IPS-11a (cell line): ENCODE data around the gene DDAH1.
"Not testable (repeated sequence)": the region's sequence is repeated elsewhere in the genome, so short reads cannot be mapped to it uniquely, and the experiment has no call there.

Experiments used
- H3K4me3 ChIP-seq: one replicate; pipeline ENCODE4 v1.5.1; 2013; ENCODE audit warnings: low read depth, low read length, control low read depth

DDAH1 gene

DNA sequence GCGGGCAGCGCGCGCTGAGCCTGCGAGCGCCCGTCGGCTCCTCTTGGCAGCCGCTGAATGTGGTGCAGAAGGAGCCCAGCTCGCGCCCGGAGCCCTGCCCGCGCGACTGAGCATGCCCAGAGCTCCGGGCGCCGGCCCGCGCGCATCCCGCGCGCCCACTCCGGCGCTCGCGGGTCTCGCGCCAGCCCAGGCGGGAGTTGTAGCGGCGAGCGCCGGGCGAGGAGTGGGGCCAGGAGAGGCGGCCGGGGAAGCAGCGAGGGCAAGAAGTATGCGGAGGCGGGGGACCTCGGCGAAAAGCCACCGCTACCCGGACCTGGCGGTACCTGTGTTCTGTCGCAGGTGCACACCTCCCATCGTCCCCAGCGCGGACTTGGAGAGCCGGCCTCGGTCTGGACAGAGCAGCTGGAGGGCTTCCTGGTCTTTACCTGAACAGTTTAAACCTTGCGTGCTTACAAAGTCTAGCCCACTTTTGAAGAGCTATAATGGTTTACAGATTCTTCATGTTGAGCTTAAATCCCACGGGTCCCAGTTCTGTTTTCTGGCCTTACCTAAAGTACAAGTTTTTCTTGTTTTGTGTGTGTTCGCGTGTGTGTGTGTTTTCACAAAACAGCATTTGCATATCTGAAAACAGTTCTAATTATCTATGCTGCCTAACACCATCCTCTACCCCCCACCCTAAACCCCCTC is at the start of gene DDAH1:
TSS of gene DDAH1 (minus strand) at position 61 of the 687 bp plus-strand sequence. CDS start 114 bp downstream, outside the sequence.
- H3K4me3 ChIP-seq: peak within 1 kb of the TSS; percentile 77

DNA sequence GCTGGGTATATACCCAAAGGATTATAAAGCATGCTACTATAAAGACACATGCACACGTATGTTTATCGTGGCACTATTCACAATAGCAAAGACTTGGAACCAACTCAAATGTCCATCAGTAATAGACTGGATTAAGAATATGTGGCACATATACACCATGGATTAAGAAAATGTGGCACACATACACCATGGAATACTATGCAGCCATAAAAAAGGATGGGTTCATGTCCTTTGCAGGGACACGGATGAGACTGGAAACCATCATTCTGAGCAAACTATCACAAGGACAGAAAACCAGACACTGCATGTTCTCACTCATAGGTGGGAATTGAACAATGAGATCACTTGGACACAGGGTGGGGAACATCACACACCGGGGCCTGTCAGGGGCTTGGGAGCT is 49.0 kb upstream of the DDAH1 start:
- H3K4me3 ChIP-seq: not testable (repeated sequence)

DNA sequence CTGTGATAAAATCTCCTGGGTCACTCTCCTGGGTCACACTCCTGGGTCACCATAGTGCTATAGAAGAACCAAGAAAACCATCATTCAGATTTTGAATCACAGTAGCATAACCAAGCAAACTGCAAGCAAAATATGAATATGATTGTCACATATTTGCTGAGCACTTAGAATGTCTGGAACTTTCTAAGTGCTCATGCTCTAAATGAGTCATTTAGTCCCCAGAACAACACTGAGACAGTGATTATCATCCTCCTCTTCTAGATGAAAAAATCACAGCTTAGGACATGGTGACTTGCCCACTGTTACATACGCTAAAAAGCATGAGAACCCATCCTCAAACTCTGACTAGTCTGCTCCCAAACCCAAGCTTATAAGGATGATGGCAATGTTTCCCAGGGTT is 39.5 kb upstream of the DDAH1 start:
- H3K4me3 ChIP-seq: no peak overlapping the region

DNA sequence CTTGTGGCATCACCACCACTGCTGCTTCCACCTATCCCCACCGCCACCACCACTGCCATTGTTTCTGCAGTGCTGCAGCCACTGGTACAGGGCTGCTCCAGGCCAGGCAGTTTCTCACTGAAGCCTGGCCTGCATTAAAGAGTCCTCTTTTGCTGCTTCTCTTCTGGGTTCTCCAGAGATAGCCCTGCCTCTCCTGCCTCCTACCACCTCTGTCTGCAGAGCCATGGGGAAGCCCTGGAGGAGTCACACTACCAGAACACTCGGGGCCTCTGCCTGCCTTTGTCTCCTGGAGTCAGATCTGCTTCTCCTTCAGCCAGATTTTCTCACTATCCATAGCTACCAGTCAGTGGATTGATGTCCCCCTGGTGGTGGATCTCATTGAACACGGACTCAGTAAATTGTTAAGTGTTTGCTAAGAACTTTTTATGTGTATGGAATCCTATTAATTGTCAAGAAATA is 37.7 kb upstream of the DDAH1 start:
- no peak overlapping the region for H3K4me3 ChIP-seq

DNA sequence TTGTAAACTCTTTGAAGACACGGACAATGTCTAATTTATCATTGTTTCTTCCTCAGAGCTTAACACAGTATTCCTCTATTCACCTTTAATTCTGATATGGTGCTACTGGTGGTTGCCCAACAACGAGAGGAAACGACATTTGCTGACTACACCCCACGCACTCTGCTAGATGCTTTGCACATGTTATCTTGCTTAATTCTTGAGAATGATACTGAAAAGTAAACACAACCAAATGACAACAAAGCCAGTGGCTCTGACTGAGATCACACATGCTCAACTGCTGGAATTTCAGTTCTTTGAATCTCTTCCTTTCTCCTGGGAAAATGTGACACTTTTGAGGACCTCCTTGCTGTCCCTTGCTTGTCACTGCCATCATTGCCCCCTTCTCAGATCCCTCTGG is 37.2 kb upstream of the DDAH1 start:
- H3K4me3 ChIP-seq: no peak overlapping the region

DNA sequence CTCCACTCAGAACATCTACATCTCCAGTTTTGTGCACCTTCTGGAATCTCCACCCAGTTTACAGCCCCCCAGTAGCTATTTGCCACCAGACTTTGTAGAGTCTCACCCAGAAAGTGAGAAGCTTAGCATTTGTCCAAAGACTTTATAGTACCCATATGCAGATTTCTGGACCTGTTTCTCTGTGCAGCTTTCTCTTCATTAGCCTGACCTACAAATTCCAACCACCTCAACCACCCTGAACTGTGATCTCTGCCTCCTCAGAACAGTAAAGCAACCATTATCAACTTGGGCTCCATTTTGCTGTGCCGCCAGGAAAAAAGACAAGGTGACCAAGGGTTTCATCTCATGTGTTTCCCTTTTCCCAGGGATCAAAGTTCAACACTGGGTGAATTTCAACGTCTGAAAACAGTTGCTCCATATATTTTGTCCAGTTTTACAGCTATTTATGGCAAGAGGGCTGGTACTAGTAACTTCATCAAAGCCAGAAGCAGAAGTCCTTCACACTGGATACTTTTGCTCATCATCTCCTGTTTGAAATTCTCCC is 36.5 kb upstream of the DDAH1 start:
- H3K4me3 ChIP-seq: no peak overlapping the region

DNA sequence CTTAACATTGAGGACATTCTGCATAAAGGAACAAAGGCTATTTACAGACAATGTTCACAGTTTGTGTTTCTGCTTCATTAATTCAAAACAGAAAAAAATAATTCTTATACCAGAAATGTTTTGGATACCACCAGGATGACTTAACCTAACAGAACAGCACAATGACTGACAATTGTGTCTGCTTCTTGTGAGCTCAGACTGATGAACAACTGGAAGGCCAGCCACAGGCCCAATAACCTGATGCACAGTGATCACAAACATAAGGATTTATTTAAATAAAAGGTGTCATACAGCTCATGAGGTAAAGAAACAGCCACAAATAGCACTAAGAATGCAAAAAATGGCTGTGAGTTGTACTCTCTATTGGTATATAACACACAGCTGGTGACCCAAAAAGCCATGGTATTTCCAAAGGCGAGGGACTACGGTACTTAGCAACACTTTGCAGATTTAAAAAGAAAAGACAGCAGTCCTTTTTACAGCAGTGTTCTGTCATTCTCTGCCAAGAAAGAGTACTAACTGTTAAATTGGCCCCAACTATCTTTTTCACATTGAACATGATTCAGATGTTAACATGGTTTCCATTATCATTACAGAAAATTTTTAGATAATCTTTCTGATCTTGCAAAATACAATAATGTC is 32.1 kb upstream of the DDAH1 start:
- H3K4me3 ChIP-seq: no peak overlapping the region

DNA sequence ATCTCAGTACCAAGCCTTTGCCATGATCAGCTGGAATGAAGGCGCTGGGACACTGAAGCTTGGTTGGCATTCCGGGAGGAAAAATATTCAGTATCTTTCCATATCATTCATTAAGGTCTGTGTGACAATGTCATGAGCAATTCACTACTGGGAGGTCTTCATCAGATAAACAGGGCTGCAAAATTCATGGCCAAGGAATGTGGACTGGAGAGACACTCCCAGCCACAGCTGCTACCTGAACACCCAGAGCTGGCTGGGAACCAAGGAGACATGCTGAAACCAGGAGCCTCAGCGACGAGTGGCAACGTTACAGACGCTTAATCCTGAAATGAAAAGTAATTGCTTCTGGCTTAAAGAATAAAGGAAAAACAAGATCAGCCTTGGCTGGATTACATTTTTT is 30.6 kb upstream of the DDAH1 start:
- no peak overlapping the region for H3K4me3 ChIP-seq

DNA sequence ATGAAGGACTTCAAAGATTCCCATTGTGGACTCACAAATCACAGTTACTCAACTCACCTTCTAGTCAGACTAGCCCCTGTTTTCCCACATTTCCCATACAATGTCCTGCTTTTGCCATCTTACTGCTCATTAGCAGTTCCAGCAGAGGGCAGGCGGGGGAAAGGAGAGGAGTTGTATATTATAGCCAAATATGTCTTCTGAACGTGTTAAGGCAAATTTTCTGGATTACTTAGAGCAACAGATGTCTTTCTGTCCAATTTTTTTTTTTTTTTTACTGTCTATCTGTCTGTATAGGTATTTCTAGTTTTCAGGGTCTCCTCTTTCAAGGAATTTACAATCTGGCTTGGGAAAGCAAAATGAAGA is 29.9 kb upstream of the DDAH1 start:
- no peak overlapping the region for H3K4me3 ChIP-seq

DNA sequence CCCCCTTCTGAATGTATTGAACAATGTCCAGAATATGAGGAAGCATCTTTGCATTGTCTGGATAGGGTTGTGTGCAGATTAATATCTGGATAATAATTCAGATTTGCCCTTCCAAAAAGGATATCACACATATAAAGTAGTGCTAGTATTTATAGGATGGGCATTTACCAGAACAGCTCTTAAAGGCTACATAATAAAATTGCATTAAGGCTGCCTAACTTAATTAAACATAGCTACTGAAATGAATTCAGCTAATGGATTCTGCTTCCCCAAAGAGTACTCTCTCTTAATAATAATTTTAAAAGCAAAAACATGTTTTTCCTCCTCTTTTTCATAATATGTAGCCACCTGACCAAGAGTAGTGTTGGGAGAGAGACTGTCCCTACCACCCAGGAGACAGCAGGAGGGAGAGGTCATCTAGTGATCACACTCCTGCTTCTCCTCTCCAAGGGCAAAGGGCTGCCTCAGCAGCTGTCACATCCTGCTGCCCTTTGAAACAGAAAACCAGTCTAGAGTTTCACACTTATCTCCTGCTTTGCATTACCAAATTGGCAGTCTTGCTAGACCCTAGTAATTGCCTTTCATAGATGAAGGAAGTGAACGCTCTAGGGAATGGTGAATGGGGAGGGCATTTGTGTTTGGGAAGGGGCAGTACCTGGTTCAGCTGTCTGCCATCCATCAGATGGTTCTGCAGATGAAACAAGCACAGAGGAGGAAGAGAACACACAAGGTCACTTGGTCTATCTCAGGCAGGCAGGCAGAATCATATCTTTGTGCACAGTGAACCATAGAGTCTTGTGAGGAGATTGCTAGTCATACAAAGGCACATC is 29.3 kb upstream of the DDAH1 start:
- no peak overlapping the region for H3K4me3 ChIP-seq

DNA sequence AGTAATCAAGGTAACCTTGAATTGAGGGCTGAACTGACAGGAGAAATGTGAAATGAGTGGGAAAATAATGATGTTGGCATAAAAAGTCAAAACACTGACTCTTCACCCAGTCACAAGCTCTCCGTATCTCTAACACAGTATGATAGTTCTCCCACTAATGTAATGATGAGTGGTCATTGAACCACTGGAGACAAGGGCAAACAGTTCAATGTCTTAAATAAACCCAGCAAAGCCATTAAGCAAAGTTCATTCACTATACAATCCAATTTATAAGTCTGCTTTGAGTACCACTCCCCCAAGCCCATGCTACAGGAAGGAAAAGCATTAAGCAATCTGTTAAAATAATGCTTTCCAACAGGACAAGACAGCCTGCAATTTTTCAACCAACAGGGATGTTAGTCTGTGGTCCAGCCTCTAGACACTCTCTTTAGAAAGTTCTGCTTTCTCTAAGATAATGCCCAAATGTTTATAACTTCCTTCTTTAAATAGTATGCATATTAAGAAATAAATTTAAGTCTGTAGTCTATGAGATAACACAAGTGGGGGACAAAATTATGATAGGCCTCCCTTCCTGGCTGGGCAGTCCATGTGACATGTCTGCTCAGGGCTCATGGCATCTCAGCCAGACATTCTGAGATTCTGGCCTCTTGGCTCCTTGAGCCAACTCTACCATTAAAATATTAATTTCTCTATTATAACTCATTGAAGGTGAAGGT is 25.5 kb upstream of the DDAH1 start:
- no peak overlapping the region for H3K4me3 ChIP-seq

DNA sequence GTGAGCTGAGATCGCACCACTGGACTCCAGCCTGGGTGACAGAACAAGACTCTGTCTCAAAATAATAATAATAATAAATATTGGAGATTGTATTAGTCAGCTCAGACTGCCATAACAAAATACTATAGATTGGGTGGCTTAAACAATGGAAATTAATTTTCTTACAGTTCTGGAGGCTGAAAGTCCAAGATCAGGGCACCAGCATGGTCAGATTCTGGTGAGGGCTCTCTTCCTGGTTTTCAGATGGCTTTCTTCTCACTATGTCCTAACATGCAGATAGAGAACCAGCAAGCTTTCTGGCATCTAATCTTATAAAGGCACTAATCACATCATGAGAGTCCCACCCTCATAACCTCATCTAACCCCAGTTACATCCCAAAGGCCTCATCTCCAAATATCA is 23.2 kb upstream of the DDAH1 start:
- H3K4me3 ChIP-seq: no peak overlapping the region

DNA sequence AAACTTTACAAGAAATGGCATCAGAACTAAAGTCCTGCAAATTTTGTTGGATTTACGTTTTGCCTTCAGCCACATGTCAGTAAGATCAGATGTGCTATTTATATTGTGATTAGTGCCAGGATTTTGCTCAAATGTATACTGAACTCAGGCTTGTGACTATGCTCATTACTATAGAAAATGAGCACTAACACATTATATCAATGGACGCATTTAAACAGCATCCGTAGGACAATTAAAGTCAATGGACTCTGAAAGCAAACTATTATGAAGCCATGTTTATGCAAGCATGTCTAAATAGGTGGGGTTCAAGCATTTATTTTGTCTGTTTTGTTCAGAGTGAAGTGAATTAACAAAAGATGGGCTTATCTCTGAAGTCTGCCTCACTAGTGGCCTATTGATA is 20.6 kb upstream of the DDAH1 start:
- no peak overlapping the region for H3K4me3 ChIP-seq

DNA sequence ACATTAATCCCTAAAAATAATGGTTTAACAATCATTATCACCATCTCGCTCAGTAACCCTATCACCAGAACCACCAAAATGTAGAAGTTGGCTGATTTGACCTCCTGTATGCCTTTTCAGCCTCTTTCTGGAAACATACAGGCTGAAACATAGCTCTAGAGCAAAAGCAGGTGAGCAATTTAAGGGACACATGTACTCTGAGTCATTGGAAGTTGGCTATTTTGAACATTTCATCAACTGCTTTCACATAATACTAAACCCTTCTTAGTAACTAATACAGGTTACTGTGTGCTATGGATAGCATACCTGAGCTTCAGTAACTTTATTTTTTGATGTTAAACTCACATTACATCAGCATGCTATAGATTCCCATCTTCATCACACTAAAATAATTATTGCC is 19.8 kb upstream of the DDAH1 start:
- H3K4me3 ChIP-seq: no peak overlapping the region

DNA sequence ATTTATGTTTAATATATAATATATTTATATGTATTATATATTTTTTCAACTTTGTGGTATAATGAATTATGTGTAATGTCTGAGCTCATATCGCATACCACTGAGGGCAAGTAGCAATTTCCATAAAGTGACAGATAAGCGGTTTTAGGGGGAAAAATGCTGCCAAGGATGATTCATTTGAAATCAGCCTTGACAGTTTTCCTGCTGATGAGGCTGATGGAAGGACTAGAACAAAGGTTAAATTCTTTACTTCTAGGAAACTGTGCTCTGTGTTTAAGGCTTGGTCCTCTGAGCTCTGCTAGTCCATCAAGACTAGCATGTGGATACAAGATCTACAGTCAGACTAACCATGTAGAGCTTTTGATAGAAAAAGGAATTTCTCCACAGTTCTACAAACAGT is 19.3 kb upstream of the DDAH1 start:
- H3K4me3 ChIP-seq: no peak overlapping the region

DNA sequence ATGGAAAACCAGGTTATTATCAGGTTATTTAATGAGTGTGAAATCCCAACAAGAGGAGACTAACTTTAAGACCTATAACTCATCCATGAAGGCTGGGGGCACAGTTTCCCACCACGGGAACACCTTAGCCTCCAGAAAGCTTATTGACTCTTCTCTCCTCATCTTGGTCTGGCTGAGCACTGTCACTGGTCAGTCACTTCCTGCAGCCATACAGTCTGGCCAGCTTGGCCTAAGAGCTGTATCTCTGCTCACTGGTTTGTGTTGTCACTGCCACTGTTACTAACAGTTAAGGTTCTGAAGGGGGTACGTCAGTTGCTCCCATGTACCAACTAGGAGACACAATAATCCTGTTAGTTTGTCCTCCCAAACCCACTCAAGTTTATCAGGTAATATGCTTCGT is 16.7 kb upstream of the DDAH1 start:
- no peak overlapping the region for H3K4me3 ChIP-seq

DNA sequence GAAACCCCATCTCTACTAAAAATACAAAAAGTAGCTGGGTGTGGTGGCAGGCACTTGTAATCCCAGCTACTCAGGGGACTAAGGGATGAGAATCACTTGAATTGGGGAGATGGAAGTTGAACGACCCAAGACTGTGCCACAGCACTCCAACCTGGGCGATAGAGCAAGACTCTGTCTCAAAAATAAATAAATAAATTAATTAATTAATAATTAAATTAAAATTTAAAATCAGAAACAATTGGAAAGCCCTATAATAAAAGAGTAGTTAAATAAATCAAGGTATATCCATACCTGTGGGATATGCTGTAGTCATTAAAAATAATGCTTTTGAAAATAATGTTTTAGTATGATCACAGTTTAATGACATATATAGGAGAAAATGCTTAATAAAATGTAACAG is 15.6 kb upstream of the DDAH1 start:
- H3K4me3 ChIP-seq: no peak overlapping the region

DNA sequence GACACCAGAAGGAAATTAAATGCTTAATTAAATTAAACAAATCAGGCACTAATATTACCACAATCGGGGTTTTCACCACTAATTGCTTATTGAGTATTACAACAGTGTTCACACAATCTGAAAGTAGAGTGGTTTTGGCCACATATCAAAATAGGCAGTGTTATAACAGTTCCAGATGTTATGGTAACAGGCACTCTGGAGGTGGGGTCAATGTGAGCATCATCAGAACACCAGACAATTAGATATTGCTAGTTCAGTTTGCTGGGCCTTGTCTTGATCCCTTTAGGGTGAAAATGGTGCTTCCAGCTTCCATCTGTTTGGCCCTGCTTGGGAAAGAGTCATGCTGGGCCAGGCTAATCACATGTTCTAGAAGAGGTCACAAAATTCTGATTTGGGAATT is 14.5 kb upstream of the DDAH1 start:
- H3K4me3 ChIP-seq: no peak overlapping the region

DNA sequence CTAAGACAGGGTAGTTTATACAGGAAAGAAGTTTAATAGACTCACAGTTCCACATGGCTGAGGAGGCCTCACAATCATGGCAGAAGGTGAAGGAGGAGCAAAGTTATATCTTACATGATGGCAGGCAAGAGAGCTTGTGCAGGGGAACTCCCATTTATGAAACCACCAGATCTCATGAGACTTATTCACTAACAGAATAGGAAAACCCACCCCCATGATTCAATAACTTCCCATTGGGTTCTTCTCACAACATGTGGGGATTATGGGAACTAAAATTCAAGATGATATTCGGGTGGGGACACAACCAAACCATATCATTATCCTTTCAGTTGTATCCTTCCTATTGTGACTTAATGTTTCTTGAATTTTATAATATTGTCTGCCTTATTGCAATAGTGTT is 13.4 kb upstream of the DDAH1 start:
- H3K4me3 ChIP-seq: no peak overlapping the region

DNA sequence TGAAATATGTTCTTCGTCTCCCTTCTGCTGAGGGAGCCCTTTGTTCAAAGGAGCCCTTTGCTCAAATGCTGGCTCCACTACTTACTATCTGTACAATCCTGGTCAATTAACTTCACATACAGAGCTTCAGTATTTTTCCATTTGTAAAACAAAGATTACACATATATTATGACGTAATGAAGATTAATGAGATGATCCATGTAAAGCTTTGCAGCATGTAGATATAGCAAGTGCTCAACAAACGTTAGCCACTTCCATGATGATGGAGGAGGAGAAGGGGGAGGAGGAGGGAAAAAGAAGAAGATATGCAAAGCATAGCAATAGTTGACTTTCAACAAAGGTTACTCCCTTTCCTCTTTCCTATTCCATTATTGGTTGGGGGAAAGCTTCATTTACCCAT is 10.1 kb upstream of the DDAH1 start:
- no peak overlapping the region for H3K4me3 ChIP-seq

DNA sequence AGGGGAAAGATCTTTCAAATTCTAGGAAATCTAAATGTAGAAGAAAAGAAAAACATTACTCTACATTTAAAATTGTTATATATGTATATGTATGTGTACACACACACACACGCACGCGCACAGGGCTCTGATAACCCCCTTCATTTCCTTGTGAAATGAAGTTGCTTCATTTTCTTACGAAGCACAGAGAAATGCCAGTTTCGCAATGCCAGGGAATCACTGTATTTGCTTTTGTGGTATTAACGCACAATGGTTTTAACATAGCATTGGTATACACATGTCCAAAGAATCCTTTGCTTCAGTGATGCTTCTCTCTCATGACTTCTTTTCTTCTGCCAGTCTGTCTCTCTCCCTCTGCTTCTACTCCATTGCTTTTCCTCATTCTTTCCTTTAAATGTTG is 8.4 kb upstream of the DDAH1 start:
- no peak overlapping the region for H3K4me3 ChIP-seq
